A673 (cell line): Measurements from ENCODE around the gene C13orf46. TPM values are rescaled to one million over a fixed set of nuclear protein-coding genes. Genes with fewer than 3 reads are reported as not detected.

Experiments used
- BruUV-seq: library from RNA; stranded (reverse); fragments of 400-500 nt; replicated peaks from 2 replicates; lab custom pipeline; 2021; lab: Mats Ljungman, UMichigan
- CTCF ChIA-PET: fragments of 300-600 bp; sonication (Branson Sonifier 250); formaldehyde crosslinking; loops from one replicate; lab custom pipeline; 2022; ENCODE audit warnings: antibody characterized with exemption; lab: Charles Lee
- POLR2A ChIA-PET: fragments of 300-600 bp; sonication (Branson Sonifier 250); formaldehyde crosslinking; loops from one replicate; lab custom pipeline; 2022; ENCODE audit warnings: antibody characterized with exemption; ENCODE audit not compliant: low non-redundant PET; lab: Charles Lee
- DNase-seq: peaks from one replicate; pipeline ENCODE4 v3.0.0-alpha.2; 2015; ENCODE audit warnings: low spot score
- H3K27ac ChIP-seq: fragments of 200-600 bp; sonication (generic); 2 replicates; pipeline ENCODE4 v1.5.1; 2016; ENCODE audit warnings: mixed run types, low read depth, mild to moderate bottlenecking, mixed read lengths, antibody characterized with exemption, low read length; ENCODE audit not compliant: poor library complexity, severe bottlenecking
- H3K27me3 ChIP-seq: fragments of 200-600 bp; sonication (generic); replicated peaks from 2 replicates; pipeline ENCODE4 v1.6.1; 2017; ENCODE audit warnings: mixed run types, low read depth, mild to moderate bottlenecking, mixed read lengths, antibody characterized with exemption, low read length; ENCODE audit not compliant: insufficient read depth, poor library complexity
- H3K36me3 ChIP-seq: fragments of 200-600 bp; sonication (generic); 2 replicates; pipeline ENCODE4 v1.6.1; 2016; ENCODE audit warnings: mixed run types, mild to moderate bottlenecking, mixed read lengths, antibody characterized with exemption, low read length; ENCODE audit not compliant: insufficient read depth, poor library complexity, severe bottlenecking
- H3K4me1 ChIP-seq: fragments of 200-600 bp; sonication (generic); 2 replicates; pipeline ENCODE4 v1.6.1; 2017; ENCODE audit warnings: mixed run types, mild to moderate bottlenecking, mixed read lengths, antibody characterized with exemption, low read length; ENCODE audit not compliant: insufficient read depth, poor library complexity, severe bottlenecking
- H3K4me3 ChIP-seq: fragments of 200-600 bp; sonication (generic); 2 replicates; pipeline ENCODE4 v1.5.1; 2016; ENCODE audit warnings: low read depth, mixed run types, mild to moderate bottlenecking, mixed read lengths, low read length; ENCODE audit not compliant: poor library complexity, severe bottlenecking
- H3K9me3 ChIP-seq: fragments of 200-600 bp; sonication (generic); 2 replicates; pipeline ENCODE4 v1.6.1; 2016; ENCODE audit warnings: mixed run types, low read depth, mild to moderate bottlenecking, mixed read lengths, antibody characterized with exemption, low read length; ENCODE audit not compliant: poor library complexity, severe bottlenecking
- EZH2 ChIP-seq: fragments of 200-600 bp; sonication (generic); IDR thresholded peaks from 2 replicates; pipeline ENCODE4 v1.6.1; 2017; ENCODE audit warnings: borderline replicate concordance, low read depth, mild to moderate bottlenecking, mixed read lengths, antibody characterized with exemption, low read length; ENCODE audit not compliant: poor library complexity, severe bottlenecking
- intact Hi-C: fragments of 100-400 bp; cut with micrococcal nuclease; formaldehyde crosslinking; loops from one replicate; pipeline ENCODE4 v1.10.0; 2022; ENCODE audit not compliant: unreplicated experiment
- total RNA-seq: library from RNA; stranded (reverse); gene quantifications from 2 replicates; pipeline ENCODE4 v1.2.3, GENCODE V29; 2021
- TF ChIP-seq, protein P1 (sequence below): fragments of 300-800, 200-600 bp; sonication (generic); conservative IDR thresholded peaks from 2 replicates; pipeline ENCODE4 v1.5.1; 2017; ENCODE audit warnings: low read depth, mild to moderate bottlenecking, antibody characterized with exemption, low read length, moderate library complexity, mixed read lengths

C13orf46 gene
- total RNA-seq, 1 experiment from 2014 or later, result 3.6 TPM

DNA sequence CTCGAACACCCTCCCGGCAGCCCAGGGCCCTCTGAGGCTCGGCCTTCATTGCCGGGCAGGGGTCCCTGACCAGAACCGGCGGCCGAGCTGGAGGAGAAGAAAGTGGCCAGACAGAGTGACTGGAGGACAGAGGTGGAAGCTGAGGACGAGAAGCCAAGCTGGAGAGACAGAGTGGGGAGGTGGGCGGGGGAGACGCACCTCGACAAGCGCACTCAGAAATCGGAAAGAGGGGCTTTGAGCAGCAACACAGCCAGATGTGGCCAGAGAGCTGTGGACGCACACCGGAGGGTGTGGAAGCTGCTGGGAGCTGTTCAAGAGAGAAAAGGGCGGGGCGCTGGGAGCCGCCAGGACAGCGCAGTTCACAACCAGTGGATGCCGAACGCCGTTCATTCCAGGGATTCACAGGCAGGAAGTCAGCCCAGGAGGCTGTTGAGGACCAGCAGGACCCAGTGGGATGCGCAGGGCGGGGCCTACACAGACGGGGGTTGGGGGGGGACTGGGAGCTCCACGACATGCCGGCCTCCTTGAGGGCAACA, 28.2 kb upstream of the C13orf46 start:
- no TSS peak for BruUV-seq
- POLR2A ChIA-PET, result no interaction called here
- TF ChIP-seq, protein P1, sequence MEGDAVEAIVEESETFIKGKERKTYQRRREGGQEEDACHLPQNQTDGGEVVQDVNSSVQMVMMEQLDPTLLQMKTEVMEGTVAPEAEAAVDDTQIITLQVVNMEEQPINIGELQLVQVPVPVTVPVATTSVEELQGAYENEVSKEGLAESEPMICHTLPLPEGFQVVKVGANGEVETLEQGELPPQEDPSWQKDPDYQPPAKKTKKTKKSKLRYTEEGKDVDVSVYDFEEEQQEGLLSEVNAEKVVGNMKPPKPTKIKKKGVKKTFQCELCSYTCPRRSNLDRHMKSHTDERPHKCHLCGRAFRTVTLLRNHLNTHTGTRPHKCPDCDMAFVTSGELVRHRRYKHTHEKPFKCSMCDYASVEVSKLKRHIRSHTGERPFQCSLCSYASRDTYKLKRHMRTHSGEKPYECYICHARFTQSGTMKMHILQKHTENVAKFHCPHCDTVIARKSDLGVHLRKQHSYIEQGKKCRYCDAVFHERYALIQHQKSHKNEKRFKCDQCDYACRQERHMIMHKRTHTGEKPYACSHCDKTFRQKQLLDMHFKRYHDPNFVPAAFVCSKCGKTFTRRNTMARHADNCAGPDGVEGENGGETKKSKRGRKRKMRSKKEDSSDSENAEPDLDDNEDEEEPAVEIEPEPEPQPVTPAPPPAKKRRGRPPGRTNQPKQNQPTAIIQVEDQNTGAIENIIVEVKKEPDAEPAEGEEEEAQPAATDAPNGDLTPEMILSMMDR, result no peak
- no peak for TF ChIP-seq EZH2
- Histone ChIP-seq H3K9me3 (no peaks in the 10 kb centered on the region), H3K4me1 (no peaks in the 10 kb centered on the region), H3K36me3 (no peaks in the 10 kb centered on the region), H3K27me3 (no peaks in the 10 kb centered on the region), H3K4me3 (no peak overlapping the region), H3K27ac (no peak overlapping the region)
- CTCF ChIA-PET, result no interaction called here
- no peak for DNase-seq
- intact Hi-C loops, result no loop called here

DNA sequence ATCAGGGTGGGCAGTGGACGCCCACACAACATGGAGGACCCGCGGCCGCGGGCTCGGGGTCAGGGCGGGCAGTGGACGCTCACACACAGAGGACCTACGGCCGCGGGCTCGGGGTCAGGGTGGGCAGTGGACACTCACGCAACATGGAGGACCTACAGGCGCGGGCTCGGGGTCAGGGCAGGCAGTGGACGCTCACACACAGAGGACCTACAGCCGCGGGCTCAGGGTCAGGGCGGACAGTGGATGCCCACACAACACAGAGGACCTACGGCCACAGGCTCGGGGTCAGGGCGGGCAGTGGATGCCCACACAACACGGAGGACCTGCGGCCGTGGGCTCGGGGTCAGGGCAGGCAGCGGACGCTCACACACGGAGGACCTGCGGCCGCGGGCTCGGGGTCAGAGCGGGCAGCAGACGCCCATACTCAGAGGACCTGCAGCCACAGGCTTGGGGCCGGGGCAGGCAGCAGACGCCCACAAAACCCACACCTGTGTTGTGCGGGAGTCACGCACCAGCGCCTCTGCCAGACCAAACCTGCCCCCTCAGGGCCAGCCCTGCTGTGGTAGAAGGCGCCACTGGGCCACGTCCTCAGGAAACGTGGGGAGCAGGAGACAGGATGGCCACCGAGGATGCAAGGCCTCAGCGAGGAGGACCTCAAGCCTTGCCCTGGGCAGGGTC, 27.6 kb upstream of the C13orf46 start:
- no peaks in the 10 kb centered on the region for H3K36me3 ChIP-seq
- H3K4me1 ChIP-seq, result no peaks in the 10 kb centered on the region
- no peak overlapping the region for H3K4me3 ChIP-seq
- no TSS peak for BruUV-seq
- no peaks in the 10 kb centered on the region for H3K9me3 ChIP-seq
- ChIA-PET POLR2A (no interaction called here), CTCF (no interaction called here)
- H3K27ac ChIP-seq, result no peak overlapping the region
- H3K27me3 ChIP-seq, result no peaks in the 10 kb centered on the region
- intact Hi-C loops, result no loop called here
- DNase-seq, result no peak
- TF ChIP-seq, protein P1, result no peak
- no peak for TF ChIP-seq EZH2

DNA sequence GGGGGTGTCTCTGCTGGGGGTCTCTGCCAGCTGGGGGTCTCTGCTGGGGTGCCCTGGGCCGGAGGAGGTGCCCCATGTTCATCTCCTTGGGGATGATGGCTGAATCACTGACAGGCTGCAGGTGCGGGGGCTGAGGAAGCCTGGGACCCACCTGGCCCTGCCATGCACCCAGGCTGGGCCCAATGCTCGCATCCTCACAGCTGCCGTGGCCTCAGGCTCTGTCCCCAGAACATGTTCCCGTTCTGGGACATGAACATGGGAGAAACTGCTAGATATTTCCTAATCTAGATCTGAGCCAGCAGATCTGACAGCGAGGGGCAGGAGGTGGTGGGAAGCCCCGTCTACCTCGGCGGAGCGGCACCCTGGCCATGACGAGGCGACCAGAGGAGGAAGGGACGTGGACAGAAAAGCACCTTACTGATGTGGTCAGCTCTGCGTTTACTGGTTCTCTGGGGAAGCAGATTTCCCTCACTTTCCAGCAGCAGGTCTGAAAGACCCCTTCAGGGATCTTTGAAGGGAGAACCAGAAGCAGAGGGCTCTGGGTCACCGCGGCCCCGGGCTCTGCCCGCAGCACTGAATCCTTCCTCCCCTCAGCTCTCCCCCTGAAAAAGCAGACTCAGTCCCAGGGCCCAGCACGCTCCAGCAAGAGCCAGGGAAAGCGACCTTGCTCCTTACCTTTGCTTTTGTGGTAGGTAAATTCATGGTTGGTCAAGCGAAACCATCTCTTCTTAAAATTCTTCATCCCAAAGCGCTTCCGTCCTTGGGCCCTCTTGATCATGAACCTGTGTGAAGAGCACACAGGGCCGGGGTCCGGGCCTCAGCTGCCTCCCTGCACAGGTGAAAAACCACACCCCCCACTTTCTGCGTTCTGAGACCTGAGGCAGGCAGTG, 26.5 kb upstream of the C13orf46 start:
- Histone ChIP-seq H3K27ac (no peak overlapping the region), H3K4me3 (no peak overlapping the region), H3K36me3 (no peaks in the 10 kb centered on the region), H3K4me1 (no peaks in the 10 kb centered on the region), H3K9me3 (no peaks in the 10 kb centered on the region), H3K27me3 (no peaks in the 10 kb centered on the region)
- intact Hi-C loops, result no loop called here
- DNase-seq, result no peak
- no TSS peak for BruUV-seq
- no peak for TF ChIP-seq EZH2
- TF ChIP-seq, protein P1, result no peak
- ChIA-PET CTCF (no interaction called here), POLR2A (no interaction called here)
